ENCODE data around the gene CREB3L2. TPM values are rescaled to one million over a fixed set of nuclear protein-coding genes. Genes with fewer than 3 reads are reported as not detected.

The CREB3L2 gene
- total and polyA plus RNA-seq, 2 of the 13 experiments (the other 11 are each of a cell fraction or from before 2014, with no cell fraction given): 22.1 to 41.1 TPM

DNA sequence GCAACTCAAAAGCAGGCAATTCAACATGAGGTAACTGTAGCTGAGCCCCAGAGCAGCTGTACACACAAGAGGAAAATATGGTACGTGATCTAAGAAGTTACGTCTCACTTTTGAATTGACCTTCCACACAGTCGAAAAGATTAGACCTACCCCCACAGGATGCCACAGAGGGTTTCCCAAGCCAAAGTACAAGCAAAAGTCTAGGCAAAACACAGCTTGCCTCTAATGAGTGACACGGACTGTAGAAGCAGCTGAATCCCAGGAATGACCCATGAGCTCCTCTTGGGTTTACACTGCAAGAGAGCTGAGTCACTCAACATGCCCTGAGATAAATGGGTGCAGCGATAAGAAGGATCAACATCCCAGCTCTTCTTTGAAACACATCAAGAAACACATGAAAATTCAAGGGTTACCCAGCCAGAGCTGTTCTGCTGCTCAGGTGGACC is 9.8 kb downstream of the CREB3L2 start (continued):
- TF ChIP-seq ZNF710 (CRISPR knock-in tag; IDR thresholded peaks at IDR 0.05; ENCODE audit: borderline replicate concordance) (peak; percentile 89), FOXO1 (CRISPR knock-in tag; IDR thresholded peaks at IDR 0.05) (peak; percentile 76; the same call in 1 of the 2 replicates), ZNF562 (CRISPR knock-in tag; IDR thresholded peaks at IDR 0.05; ENCODE audit: borderline replicate concordance) (no peak), WIZ (CRISPR knock-in tag; IDR thresholded peaks at IDR 0.05) (no peak), HOXD1 (CRISPR knock-in tag; IDR thresholded peaks at IDR 0.05) (no peak; the same call in 1 of the 2 replicates), ZNF281 (CRISPR knock-in tag; IDR thresholded peaks at IDR 0.05; ENCODE audit: borderline replicate concordance) (peak; percentile 94), SMAD3 (CRISPR knock-in tag; IDR thresholded peaks at IDR 0.05) (no peak), ZSCAN21 (CRISPR knock-in tag; IDR thresholded peaks at IDR 0.05; ENCODE audit: borderline replicate concordance) (0 out of 2 replicates have a peak, but pooled peaks have one; percentile 39), PAX8 (CRISPR knock-in tag; IDR thresholded peaks at IDR 0.05; ENCODE audit: borderline replicate concordance) (no peak), POGZ (CRISPR knock-in tag; IDR thresholded peaks at IDR 0.05) (peak; percentile 44), AKAP8 (CRISPR knock-in tag; IDR thresholded peaks at IDR 0.05) (no peak), ATF7 (IDR thresholded peaks at IDR 0.05) (0 out of 2 replicates have a peak, but pooled peaks have one; percentile 38), ATF7 (CRISPR knock-in tag; IDR thresholded peaks at IDR 0.05) (peak; percentile 23; the same call in 1 of the 2 replicates), TBP (CRISPR knock-in tag; IDR thresholded peaks at IDR 0.05) (no peak), ZNF839 (CRISPR knock-in tag; IDR thresholded peaks at IDR 0.05; ENCODE audit: borderline replicate concordance) (no peak), ZNF761 (CRISPR knock-in tag; conservative IDR thresholded peaks at IDR 0.05) (no peak), SIX1 (CRISPR knock-in tag; IDR thresholded peaks at IDR 0.05; ENCODE audit: borderline replicate concordance) (peak; percentile 79), RBFOX2 (IDR thresholded peaks at IDR 0.05; ENCODE audit: low read depth, low read length) (no peak), ZNF660 (CRISPR knock-in tag; IDR thresholded peaks at IDR 0.05; ENCODE audit: borderline replicate concordance, low read depth) (no peak)
- TF ChIP-seq, protein P1, sequence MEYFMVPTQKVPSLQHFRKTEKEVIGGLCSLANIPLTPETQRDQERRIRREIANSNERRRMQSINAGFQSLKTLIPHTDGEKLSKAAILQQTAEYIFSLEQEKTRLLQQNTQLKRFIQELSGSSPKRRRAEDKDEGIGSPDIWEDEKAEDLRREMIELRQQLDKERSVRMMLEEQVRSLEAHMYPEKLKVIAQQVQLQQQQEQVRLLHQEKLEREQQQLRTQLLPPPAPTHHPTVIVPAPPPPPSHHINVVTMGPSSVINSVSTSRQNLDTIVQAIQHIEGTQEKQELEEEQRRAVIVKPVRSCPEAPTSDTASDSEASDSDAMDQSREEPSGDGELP (IDR thresholded peaks at IDR 0.05; ENCODE audit: borderline replicate concordance, low read depth): peak; percentile 86
- TF ChIP-seq, protein P2, sequence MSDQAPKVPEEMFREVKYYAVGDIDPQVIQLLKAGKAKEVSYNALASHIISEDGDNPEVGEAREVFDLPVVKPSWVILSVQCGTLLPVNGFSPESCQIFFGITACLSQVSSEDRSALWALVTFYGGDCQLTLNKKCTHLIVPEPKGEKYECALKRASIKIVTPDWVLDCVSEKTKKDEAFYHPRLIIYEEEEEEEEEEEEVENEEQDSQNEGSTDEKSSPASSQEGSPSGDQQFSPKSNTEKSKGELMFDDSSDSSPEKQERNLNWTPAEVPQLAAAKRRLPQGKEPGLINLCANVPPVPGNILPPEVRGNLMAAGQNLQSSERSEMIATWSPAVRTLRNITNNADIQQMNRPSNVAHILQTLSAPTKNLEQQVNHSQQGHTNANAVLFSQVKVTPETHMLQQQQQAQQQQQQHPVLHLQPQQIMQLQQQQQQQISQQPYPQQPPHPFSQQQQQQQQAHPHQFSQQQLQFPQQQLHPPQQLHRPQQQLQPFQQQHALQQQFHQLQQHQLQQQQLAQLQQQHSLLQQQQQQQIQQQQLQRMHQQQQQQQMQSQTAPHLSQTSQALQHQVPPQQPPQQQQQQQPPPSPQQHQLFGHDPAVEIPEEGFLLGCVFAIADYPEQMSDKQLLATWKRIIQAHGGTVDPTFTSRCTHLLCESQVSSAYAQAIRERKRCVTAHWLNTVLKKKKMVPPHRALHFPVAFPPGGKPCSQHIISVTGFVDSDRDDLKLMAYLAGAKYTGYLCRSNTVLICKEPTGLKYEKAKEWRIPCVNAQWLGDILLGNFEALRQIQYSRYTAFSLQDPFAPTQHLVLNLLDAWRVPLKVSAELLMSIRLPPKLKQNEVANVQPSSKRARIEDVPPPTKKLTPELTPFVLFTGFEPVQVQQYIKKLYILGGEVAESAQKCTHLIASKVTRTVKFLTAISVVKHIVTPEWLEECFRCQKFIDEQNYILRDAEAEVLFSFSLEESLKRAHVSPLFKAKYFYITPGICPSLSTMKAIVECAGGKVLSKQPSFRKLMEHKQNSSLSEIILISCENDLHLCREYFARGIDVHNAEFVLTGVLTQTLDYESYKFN (CRISPR knock-in tag; conservative IDR thresholded peaks at IDR 0.05): peak; percentile 97
- TF ChIP-seq, protein P3, sequence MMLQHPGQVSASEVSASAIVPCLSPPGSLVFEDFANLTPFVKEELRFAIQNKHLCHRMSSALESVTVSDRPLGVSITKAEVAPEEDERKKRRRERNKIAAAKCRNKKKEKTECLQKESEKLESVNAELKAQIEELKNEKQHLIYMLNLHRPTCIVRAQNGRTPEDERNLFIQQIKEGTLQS (CRISPR knock-in tag; IDR thresholded peaks at IDR 0.05): peak; percentile 80
